Limb (tissue), 2 donors: Measurements from ENCODE around the gene DGKQ.
"Not testable (repeated sequence)": the region's sequence is repeated elsewhere in the genome, so short reads cannot be mapped to it uniquely, and the experiment has no call there.

Source experiments
- DNase-seq, 2 donors: peaks; one replicate each; pipeline ENCODE4 v3.0.0-alpha.2; 2016; ENCODE audit errors: extremely low spot score in 2 of 2

Gene DGKQ

GRCh38 chr4:978957-979701 lies 5.8 kb upstream of the DGKQ start:
- no peak for DNase-seq

GRCh38 chr4:976016-976415 lies 2.6 kb upstream of the DGKQ start:
- DNase-seq: not testable (repeated sequence)

GRCh38 chr4:974668-975067 lies 1.3 kb upstream of the DGKQ start:
- no peak for DNase-seq

- DNase-seq: no peak
These were observed 531 bp downstream of the DGKQ start for GRCh38 chr4:972651-973424.

GRCh38 chr4:971666-972500 lies 1.5 kb downstream of the DGKQ start:
- DNase-seq: no peak

- DNase-seq: no peak
These were observed 2.4 kb downstream of the DGKQ start for GRCh38 chr4:970854-971520.

- no peak for DNase-seq
These were observed 3.2 kb downstream of the DGKQ start for GRCh38 chr4:970046-970745.

GRCh38 chr4:968621-969394 lies 4.6 kb downstream of the DGKQ start:
- no peak for DNase-seq

- no peak for DNase-seq
These were observed 5.1 kb downstream of the DGKQ start for GRCh38 chr4:968221-968620.

- DNase-seq: peak in 1 of 2 donors; percentile 54
These were observed 6.0 kb downstream of the DGKQ start for GRCh38 chr4:967113-968104.

- no peak for DNase-seq
These were observed 6.9 kb downstream of the DGKQ start for GRCh38 chr4:966266-967112.

- DNase-seq: no peak
These were observed 7.6 kb downstream of the DGKQ start for GRCh38 chr4:965766-966134.

GRCh38 chr4:965048-965765 lies 8.2 kb downstream of the DGKQ start:
- no peak for DNase-seq

GRCh38 chr4:964346-965025 lies 8.9 kb downstream of the DGKQ start:
- no peak for DNase-seq

GRCh38 chr4:963276-964225 lies 9.8 kb downstream of the DGKQ start:
- no peak for DNase-seq
